Measurements from ENCODE around the gene VPS9D1.

The VPS9D1 gene

DNA sequence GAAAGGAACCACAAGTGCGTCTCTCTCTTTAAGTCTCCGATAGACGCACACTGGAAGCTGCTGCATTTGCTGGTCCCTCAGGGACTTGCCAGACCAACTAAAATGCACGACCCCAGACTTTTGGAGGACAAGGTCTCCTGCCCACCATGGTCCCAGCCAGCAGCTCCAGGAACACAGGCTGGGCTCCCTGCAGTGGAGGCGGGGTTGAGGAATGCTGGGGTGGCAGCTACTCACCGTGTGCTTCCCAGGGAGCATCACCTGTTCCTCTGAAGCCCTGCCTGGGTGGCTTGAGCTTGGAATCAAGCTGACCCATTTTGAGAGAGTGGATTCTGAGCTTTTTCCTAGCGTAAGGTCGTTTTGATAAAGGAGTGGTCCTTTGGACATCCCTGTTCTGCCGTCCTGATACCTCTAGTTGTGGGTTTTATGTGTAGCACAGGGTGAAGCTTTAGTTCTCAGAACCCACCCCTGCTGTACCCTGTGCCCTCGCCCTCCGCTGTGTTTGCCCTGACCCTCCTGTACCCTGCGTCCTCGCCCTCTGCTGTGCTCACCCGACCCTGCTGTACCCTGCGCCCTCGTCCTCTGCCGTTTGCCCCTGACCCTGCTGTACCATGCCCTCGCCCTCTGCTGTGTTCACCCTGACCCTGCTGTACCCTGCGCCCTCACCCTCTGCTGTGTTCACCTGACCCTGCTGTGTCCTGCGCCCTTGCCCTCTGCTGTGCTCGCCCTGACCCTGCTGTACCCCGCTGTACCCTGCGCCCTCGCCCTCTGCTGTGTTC lies 11.6 kb upstream of the VPS9D1 start:
- no peak for DNase-seq

DNA sequence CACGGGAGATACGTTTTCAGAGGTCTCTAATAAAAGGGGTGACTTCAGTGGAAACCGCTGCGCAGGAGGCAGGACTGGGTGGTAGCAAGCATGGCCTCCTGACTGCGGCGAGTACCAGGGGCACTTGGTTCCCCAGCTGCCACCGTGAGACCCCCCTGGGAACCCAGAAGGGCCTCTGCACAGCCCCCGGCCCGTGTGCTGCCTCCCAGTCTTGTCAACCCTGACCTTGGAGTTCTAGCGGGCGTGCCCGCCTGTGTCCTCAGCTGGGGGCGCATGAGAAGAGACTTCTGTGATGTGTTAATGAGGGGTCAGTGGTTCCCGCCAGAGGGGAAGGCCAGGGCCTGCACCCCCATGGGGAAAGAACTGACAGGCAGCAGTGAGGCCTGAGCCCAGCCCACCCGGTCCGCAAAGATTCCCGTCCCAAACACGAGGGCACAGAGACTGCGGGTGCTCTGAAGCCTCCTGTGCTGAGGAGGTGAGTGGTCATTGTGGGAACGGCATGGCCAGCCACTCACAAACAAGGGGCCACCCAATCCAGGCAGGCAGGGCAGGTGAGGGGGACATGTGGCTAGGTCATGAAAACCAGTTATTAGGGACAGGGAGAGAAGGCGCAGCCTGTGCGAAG lies 10.0 kb upstream of the VPS9D1 start:
- DNase-seq: no peak

DNA sequence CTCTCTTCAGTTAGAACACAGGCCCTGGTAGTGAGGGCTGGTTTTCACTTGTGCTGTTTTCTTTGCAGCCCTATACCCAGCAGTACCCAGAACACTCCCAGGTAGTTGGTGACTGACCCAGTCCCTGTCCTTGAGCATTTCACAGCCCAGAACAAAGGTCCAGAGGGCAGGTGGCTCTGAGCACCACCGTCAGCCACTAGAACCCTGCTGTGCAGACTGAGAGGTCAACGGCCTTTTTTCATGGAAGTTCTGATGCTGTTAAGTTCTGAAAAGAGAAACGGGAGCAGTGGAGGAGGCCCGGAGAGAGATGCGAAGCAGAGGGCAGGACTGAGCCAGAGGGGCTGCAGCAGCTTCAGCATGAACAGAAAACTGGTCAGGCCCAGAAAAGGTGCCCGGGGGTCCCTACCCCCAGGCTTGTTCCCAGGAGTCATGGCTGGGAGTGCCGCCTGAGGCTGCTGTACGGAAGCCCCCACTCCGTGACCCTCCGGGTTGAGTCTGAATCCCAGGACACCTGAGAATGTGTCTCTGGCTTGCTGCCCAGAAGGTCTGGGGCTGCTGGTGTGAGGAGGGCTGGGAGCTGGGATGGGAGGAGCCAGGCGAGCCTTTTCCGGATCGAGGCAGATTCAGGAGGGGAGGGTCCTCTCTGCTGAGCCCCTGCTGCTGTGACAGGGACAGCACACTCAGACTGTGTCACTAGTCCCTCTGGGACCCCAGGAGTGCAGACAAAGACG lies 9.3 kb upstream of the VPS9D1 start:
- DNase-seq: no peak

DNA sequence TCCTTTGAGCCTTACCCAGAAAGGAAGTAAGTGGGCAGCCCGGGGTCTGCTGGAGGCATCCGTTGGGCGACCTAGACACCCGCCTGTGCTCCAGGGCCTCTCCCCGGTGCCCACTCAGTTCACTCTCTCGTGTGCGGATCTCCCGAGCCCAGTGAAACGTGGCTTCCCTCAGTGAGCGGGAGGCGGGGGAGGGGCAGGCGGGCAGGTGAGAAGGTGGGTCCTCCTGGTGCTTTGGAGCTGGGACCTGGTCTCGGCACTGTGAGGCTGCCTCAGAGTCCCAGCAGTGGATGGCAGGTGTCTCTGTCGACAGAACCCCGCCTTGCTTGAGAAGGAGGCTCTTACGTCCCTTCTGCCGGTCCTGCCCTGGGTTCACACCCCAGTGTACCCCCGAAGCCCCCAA lies 8.6 kb upstream of the VPS9D1 start:
- DNase-seq: no peak

DNA sequence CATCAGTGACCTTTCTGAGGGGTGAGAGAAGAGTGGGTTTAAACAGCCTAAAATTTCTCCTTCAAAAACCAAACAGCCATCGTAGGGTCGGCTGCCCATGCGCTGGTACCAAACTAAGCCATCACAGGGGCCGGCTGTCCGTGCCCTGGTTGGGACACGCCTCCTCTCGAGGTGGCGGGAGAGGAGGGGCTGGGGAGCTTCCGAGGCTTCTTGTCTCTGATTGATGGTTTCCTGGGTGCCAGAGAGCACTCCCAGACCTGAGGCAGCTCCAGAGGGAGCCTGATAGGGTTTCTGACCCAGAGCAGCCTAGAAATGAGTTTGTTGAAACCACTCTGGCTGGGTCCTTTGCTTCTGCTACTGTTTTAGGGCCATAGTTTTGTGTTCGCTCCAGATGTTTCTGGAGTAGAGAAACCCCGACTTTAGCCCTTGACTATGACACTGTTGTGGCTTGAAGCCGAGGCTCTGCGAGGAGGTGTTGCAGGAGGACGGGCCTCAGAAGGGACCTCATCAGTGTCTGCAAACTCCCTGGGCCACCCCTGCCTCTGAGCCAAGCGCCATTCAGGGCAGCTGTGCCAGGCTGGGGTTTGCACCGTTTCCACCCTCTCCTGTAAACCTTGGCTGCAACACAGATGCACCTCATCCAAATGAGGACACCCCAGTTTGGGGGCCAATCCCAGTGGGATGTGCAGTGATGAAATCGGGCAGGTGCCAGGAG lies 6.9 kb upstream of the VPS9D1 start:
- no peak for DNase-seq

DNA sequence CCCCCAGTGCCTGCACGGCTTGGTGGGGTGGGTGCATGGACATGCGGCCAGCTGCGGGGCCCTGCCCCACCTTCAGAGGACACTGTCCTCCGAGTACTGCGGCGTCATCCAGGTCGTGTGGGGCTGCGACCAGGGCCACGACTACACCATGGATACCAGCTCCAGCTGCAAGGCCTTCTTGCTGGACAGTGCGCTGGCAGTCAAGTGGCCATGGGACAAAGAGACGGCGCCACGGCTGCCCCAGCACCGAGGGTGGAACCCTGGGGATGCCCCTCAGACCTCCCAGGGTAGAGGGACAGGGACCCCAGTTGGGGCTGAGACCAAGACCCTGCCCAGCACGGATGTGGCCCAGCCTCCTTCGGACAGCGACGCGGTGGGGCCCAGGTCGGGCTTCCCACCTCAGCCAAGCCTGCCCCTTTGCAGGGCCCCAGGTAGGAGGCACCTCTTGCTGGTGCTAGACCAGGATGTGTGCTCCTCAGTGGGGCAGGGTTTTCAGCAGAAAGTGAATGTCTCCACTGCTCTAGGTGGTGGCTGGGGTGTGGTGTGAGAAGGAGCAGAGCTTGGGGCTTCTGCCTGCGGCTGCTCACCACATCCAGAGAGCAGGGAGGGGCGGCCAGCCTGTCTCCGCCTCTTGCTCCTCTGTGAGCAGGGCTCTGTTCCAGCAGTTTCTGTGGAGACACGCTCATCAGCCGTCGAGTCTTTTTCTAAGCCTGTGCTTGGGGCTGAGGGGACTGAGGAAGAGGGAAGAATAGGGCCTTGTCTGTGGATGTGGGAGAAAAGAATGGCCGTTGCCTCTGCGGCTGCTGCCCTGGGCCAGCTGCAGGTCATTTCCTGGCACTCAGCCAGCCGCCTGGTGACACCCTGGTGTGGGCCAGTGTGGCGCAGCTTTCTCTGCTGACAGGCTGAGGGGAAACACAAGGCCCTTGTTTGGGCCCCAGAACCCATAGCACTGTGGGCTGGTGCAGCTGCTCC lies 2.9 kb upstream of the VPS9D1 start:
- DNase-seq: peak; percentile 62

DNA sequence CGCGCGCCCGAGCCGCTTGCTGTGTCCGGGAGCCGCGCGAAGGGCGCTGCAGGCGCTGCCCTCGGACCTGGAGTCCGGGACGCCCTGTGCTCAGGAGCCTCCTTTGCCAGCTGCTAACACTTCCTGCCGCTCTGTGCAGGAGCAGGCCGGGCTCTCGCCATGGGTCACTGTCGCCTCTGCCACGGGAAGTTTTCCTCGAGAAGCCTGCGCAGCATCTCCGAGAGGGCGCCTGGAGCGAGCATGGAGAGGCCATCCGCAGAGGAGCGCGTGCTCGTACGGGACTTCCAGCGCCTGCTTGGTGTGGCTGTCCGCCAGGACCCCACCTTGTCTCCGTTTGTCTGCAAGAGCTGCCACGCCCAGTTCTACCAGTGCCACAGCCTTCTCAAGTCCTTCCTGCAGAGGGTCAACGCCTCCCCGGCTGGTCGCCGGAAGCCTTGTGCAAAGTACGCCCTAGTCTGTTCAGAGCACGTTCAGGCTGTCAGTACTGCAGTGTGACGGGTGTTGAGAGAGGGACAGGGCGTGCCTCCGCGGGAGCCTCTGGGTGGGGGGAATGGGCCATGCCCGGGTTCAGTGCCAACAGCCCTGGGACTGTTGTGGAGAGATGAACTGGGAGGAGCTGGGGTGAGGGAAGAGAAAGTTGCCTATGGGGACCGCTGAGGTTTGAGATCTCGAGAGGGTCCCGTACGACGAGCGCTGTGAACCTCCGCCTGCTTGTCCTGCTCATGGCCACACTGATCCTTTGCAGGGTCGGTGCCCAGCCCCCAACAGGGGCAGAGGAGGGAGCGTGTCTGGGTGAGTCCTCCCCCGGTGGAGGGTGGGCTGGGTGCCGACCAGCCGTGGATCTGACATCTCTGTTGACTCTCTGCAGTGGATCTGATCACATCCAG lies 1.9 kb upstream of the VPS9D1 start:
- peak; percentile 49 for DNase-seq

DNA sequence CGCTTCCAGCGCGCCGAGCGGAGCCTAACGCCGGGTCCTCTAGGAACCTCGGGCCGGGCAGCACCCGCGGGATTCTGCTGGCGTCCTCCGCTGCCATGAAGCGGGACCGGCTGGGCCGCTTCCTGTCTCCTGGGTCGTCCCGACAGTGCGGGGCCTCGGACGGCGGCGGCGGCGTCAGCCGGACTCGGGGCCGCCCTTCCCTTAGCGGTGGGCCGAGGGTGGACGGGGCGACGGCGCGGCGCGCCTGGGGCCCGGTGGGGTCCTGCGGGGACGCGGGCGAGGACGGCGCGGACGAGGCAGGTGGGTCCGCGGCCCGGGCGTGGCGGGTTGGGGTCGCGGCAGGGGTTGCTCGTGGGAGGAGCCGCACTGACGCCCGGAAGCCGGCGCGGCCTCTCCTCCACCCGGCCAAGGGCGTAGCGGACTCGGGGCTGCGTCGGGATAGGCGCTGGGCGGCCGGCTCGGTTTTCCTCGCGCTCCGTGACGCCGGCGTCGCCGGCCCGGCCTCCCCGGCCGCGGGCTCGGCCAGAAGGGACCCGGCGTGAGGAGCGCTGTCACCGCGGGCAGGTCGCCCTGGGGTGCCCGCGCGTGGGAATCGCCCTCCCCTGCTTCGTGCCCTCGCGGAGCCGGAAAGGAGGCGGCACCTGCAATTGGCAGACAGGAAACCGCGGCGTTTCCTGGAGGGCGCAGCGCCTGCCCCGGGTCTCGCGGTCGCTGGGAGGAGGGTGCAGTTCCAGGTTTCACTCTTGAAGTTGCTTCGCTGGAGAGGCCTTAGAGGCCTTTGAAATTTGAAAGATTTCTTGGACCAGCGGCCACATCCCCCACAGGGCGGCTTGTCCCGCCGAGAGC lies 1.1 kb upstream of the VPS9D1 start:
- DNase-seq: peak; percentile 83

DNA sequence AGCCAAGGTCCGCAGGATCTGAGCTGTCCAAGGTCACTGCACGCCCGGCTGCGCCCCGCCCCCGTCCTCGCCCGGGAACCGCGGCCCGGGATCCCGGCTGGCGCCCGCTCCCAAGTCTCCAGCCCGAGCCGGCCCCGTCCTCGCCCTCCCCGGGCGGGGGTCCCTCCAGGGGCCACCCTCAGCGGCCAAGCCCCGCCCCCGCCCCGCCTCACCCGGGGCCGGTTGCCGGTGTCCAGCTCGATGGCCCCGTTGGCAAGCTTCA lies 216 bp downstream of the VPS9D1 start:
- DNase-seq: no peak

DNA sequence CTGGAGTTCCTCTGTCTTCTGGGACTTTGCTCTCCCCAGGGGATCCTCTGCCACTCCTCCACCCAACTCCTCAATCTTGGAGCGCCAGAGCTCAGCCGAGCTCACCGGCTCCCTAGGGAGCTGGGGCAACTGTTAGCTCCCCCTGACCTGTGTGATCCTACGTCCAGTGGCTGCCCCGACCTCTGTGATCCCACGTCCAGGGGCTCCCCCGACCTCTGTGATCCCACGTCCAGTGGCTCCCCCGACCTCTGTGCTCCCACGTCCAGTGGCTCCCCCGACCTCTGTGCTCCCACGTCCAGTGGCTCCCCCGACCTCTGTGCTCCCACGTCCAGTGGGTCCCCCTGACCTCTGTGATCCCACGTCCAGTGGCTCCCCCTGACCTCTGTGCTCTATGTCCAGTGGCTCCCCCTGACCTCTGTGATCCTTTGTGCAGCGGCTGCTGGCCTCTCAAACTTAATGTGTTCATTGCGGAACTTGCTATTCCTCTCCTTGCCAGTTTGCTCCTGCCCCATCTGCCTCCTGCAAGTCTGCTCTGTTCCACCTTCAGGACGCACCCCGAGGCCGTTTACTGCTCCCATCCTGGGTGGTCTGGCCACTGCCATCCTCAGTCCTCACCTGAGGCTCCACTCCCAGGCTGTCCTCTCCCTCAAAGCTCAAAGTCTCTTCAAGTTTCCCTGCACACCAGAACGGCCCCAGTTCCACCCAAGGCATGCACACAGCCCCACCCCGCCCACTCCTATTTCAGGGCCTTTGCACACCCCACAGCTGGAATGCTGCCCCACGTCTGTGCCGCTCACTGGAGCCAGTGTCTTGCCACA lies 2.8 kb downstream of the VPS9D1 start:
- no peak for DNase-seq

DNA sequence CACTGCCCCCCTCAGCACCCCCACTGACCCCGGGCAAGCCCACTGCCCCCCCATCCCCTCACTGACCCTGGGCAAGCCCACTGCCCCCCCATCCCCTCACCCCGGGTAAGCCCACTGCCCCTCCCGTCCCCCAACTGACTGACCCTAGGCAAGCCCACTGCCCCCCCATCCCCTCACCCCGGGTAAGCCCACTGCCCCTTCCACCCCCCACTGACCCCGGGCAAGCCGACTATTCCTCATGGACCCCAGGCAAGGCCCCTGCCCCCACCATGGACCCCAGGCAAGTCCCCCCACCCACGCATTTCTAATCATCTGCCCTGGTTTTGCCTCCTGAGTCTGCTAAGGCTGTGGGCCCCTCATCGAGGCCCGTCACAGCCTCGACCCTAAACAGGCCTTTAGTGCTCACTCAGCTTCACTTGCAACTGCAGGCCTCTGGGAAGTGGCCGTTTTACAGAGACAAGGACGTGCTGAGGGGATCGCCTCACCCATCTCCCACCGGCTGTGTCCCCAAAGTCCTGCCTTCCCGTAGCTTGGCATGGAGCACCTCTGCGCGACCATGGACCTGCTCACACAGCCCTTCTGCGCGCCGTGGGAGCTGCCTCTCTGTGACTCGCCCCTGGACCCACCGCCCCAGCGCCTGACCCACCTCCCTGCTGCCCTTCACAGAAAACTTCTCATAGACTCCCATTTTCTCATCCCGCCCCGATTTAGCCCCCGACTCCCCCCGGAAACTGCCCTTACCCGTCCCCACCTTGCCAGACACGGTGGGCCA lies 3.6 kb downstream of the VPS9D1 start:
- no peak for DNase-seq

DNA sequence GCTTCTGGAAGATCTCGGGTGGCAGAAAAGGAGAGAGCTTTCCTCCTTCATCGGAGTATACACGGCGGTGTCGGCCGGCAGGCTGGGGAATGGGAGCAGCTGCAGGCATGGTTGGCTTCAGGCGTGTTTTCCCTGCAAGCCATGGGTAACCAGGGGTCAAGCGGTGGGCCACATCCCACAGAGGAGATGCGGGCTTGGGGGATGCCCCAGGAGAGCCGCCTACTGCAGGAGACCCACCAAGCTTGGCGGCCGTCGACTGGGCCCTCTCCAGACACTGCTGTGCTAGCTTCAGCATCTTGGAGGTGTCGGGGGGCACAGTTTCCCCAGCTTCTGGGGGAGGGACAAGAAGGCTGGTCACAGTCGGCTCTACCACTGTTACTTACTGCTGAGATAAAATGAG lies 4.2 kb downstream of the VPS9D1 start:
- DNase-seq: no peak

DNA sequence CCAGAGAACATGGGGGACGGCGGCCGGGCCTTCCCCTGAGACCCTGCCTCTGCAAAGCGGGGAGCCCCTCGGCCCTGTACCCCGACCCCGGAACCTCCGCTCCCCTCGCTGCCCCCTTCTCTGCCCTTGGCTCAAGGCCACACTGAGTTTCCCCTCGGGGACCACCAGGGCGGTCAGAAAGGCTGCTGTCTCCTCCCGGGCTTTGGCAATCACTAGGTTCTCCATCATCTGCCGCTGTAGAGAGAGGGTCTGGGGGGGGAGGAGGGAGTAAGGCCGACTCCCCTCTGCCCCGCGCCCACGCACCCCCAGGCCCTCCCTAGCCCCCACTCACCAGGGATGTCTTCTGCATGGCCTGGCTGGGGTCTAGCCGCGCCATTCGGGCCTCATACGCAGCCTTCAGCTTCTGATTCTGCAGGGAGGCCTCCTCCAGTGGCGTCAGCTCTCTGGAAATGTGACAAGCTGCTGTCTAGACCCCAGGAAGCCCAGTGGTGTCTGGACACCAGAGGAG lies 8.4 kb downstream of the VPS9D1 start:
- no peak for DNase-seq

DNA sequence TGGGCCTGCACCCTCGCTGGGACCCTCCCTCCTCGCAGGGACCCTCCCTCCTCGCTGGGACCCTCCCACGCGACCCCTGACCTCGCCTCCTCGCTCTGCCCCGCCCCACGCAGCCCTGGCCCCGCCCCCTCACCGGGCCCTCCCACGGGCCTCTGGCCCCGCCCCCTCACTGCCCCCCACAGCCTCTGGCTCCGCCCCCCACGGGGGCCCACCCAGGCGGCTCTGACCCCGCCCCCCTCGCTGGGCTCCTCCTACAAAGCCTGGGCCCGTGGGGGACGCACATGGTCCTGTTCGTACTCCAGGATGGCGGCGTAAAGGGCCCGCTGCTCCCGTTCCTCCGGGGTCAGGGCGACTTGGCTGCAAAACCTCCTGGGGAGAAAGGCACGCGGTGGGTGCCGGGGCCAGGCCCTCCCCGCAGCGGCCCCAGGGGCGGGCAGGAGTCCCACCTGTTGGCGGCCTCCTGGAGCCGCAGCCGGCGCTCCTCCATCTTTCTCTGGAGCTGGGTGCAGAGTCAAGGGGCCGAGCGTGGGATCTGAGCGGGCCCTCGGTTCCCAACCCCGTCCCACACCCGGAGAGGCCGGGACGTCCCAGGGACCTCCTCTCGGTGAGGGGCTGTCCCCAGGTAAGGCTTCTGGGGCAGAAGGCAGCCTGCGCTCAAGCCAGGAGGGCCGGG lies 9.0 kb downstream of the VPS9D1 start:
- DNase-seq: peak; percentile 54

DNA sequence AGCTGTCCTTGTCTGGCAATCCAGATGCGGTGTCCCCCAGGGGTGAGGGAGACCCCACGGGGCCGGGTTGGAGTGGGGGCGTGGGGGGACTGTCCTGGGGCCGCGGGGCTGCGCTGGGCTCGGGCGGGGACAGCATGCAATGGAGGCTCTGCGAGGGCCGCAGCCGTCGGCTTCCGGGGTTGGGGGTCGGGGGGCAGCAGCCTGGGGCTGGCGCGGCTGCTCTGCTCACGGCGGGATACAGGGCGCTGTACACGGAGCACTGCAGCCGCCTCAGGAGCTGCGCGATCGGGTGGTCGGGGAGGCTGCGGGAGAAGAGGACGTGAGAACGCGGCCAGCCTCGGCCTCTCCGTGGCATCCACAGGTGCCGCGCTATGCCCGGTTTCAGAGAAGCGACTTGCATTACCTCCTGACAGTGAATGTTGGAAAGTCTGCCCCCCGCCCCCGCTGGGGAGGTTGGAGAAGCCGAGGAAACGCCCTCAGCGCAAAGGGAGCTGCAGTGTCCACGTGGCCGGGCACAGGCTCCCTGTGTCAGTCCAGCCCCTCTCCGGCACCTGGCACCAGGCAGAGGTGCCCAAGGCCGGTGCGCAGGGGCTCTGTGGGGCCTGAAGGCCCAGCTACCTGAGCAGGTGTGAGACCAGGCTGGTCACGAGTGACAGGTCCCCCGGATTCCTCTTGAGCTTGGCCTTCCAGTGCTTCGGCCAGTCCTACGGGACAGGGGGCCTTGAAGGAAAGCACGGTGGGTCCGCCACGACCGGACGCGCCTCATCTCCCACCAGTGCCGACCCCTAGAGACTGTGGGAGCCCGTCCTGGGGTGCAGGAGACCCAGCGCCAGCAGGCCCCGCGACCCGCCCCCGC lies 9.8 kb downstream of the VPS9D1 start:
- DNase-seq: no peak

DNA sequence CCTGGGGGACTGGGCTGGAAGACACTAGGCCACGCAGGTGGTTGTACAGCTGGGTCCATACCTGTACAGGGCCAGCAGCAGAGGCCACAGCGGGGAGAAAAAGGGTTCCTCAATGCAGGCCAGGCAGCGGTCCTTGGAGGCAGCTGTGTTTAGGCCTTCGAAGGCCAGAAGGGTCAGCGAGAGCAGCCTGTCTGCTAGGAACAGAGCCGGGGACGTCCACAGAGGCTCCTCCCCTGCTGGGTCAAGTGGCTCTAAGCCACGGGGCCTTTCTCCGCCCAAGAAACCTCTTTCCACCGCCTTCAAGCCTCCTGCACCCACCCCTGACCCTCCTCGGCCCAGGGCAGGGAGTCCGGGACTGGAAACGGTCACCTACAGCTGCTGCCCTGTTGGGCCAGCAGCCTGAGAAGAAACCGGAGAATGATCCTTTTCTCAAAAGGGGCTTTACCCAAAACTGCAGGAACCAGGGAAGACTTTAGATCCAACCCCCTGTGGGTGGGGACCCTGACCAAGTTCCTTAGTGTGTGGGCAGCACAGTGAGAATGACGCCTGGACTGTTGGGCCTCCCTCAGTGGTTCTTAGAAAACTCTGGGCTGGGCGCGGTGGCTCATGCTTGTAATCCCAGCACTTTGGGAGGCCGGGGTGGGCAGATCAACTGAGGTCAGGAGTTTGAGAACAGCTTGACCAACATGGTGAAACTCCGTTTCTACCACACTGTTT lies 10.8 kb downstream of the VPS9D1 start:
- DNase-seq: no peak
